NCI-H1436 treated with DMSO at 0.1 percent for 48 hours (cell line): ENCODE results near the gene ALLC.
"Not testable (repeated sequence)": the region's sequence is repeated elsewhere in the genome, so short reads cannot be mapped to it uniquely, and the experiment has no call there.

Source experiments
- DNase-seq: peaks from one replicate; lab custom pipeline; 2025; lab: John Stamatoyannopoulos, UW

The ALLC gene

GRCh38 chr2:3657881-3658280 is at the start of gene ALLC:
ALLC (plus strand) TSS chr2:3658200; CDS start chr2:3671158, 12,958 bp downstream.
- no peak for DNase-seq

- DNase-seq, result no peak
These were observed 49.4 kb upstream of the ALLC start for GRCh38 chr2:3608373-3609278.

- DNase-seq, result peak; percentile 78
These were observed 48.7 kb upstream of the ALLC start for GRCh38 chr2:3609279-3609673.

GRCh38 chr2:3610415-3610814 is 47.6 kb upstream of the ALLC start:
- no peak for DNase-seq

- no peak for DNase-seq
These were observed 47.0 kb upstream of the ALLC start for GRCh38 chr2:3610881-3611505.

- DNase-seq, result no peak
These were observed 46.4 kb upstream of the ALLC start for GRCh38 chr2:3611589-3611988.

- DNase-seq, result no peak
These were observed 45.1 kb upstream of the ALLC start for GRCh38 chr2:3612639-3613523.

GRCh38 chr2:3613524-3613905 is 44.5 kb upstream of the ALLC start:
- no peak for DNase-seq

GRCh38 chr2:3614743-3615142 is 43.3 kb upstream of the ALLC start:
- DNase-seq, result not testable (repeated sequence)

- DNase-seq, result not testable (repeated sequence)
These were observed 42.3 kb upstream of the ALLC start for GRCh38 chr2:3615541-3616200.

- not testable (repeated sequence) for DNase-seq
These were observed 41.4 kb upstream of the ALLC start for GRCh38 chr2:3616435-3617197.

- DNase-seq, result no peak
These were observed 40.7 kb upstream of the ALLC start for GRCh38 chr2:3617198-3617890.

GRCh38 chr2:3618367-3618766 is 39.6 kb upstream of the ALLC start:
- DNase-seq, result no peak

GRCh38 chr2:3619033-3619432 is 39.0 kb upstream of the ALLC start:
- no peak for DNase-seq

- DNase-seq, result not testable (repeated sequence)
These were observed 38.3 kb upstream of the ALLC start for GRCh38 chr2:3619661-3620060.

- DNase-seq, result no peak
These were observed 37.2 kb upstream of the ALLC start for GRCh38 chr2:3620834-3621233.

GRCh38 chr2:3622967-3623366 is 35.0 kb upstream of the ALLC start:
- DNase-seq, result no peak

GRCh38 chr2:3624059-3624794 is 33.8 kb upstream of the ALLC start:
- DNase-seq, result no peak

GRCh38 chr2:3625186-3625585 is 32.8 kb upstream of the ALLC start:
- no peak for DNase-seq
